PC-3 (cell line): ENCODE measurements around the gene SUGCT. TPM values are rescaled to one million over a fixed set of nuclear protein-coding genes. Genes with fewer than 3 reads are reported as not detected.

Experiments
- ATAC-seq: fragments of 200-7000 bp; cut with Tn5 transposase; 2 replicates; pipeline ENCODE4 v1.9.1; 2020; ENCODE audit warnings: mild to moderate bottlenecking, moderate library complexity
- BruUV-seq: library from RNA; stranded (reverse); fragments of 400-500 nt; replicated peaks from 2 replicates; lab custom pipeline; 2021; lab: Mats Ljungman, UMichigan
- CTCF ChIA-PET: fragments of 300-600 bp; sonication (Branson Sonifier 250); formaldehyde crosslinking; loops from one replicate; lab custom pipeline; 2022; ENCODE audit warnings: antibody characterized with exemption; lab: Charles Lee
- POLR2A ChIA-PET: fragments of 300-600 bp; sonication (Branson Sonifier 250); formaldehyde crosslinking; loops from one replicate; lab custom pipeline; 2022; ENCODE audit warnings: antibody characterized with exemption; ENCODE audit not compliant: unreplicated experiment; lab: Charles Lee
- DNase-seq: peaks from one replicate; pipeline ENCODE4 v3.0.0-alpha.2; 2015
- H2AFZ ChIP-seq: fragments of 300-600 bp; sonication (generic); 2 replicates; pipeline ENCODE4 v1.6.0; 2016; ENCODE audit warnings: antibody characterized with exemption, low read length
- H3F3A ChIP-seq: fragments of 300-600 bp; sonication (generic); one replicate; pipeline ENCODE4 v1.6.0; 2017; ENCODE audit warnings: antibody characterized with exemption, low read length, control low read depth, mild to moderate bottlenecking; ENCODE audit not compliant: unreplicated experiment
- H3K27ac ChIP-seq: fragments of 300-600 bp; sonication (generic); 2 replicates; pipeline ENCODE4 v1.5.1; 2016; ENCODE audit warnings: mild to moderate bottlenecking, low read length
- H3K27me3 ChIP-seq: fragments of 300-600 bp; sonication (generic); 2 replicates; pipeline ENCODE4 v1.6.1; 2016; ENCODE audit warnings: low read length, mixed read lengths
- H3K36me3 ChIP-seq: fragments of 300-600 bp; sonication (generic); 2 replicates; pipeline ENCODE4 v1.6.1; 2016; ENCODE audit warnings: low read depth, mixed run types, low read length, mixed read lengths
- H3K4me1 ChIP-seq: fragments of 300-600 bp; sonication (generic); 2 replicates; pipeline ENCODE4 v1.5.1; 2016; ENCODE audit warnings: low read length; ENCODE audit not compliant: insufficient read depth
- H3K4me2 ChIP-seq: fragments of 300-600 bp; sonication (generic); 2 replicates; pipeline ENCODE4 v1.6.0; 2016; ENCODE audit warnings: low read length
- H3K4me3 ChIP-seq: fragments of 300-600 bp; sonication (generic); 2 replicates; pipeline ENCODE4 v1.5.1; 2016; ENCODE audit warnings: mild to moderate bottlenecking, low read length, mixed read lengths
- H3K79me2 ChIP-seq: fragments of 300-600 bp; sonication (generic); 2 replicates; pipeline ENCODE4 v1.6.1; 2017; ENCODE audit warnings: low read length, mixed read lengths
- H3K9ac ChIP-seq: fragments of 300-600 bp; sonication (generic); 2 replicates; pipeline ENCODE4 v1.6.0; 2016; ENCODE audit warnings: mild to moderate bottlenecking, low read length
- H3K9me2 ChIP-seq: fragments of 300-600 bp; sonication (generic); replicated peaks from 2 replicates; pipeline ENCODE4 v1.6.1; 2016; ENCODE audit warnings: mixed run types, low read length, mixed read lengths
- H3K9me3 ChIP-seq: fragments of 300-600 bp; sonication (generic); 2 replicates; pipeline ENCODE4 v1.6.1; 2016; ENCODE audit warnings: low read length, mixed read lengths
- H4K20me1 ChIP-seq: fragments of 300-600 bp; sonication (generic); 2 replicates; pipeline ENCODE4 v1.6.1; 2016; ENCODE audit warnings: low read length, mixed read lengths
- CTCF ChIP-seq: fragments of 300-600 bp; sonication (generic); conservative IDR thresholded peaks from 2 replicates; pipeline ENCODE4 v1.5.1; 2017; ENCODE audit warnings: antibody characterized with exemption, low read depth, mild to moderate bottlenecking, low read length
- EZH2 ChIP-seq: fragments of 300-600 bp; sonication (generic); IDR thresholded peaks from one replicate; pipeline ENCODE4 v1.6.1; 2017; ENCODE audit warnings: antibody characterized with exemption, mild to moderate bottlenecking, low read length; ENCODE audit not compliant: unreplicated experiment
- EZH2phosphoT487 ChIP-seq: fragments of 300-600 bp; sonication (generic); IDR thresholded peaks from 2 replicates; pipeline ENCODE4 v1.6.1; 2018; ENCODE audit warnings: mild to moderate bottlenecking, antibody characterized with exemption, low read length, borderline replicate concordance
- intact Hi-C: fragments of 100-400 bp; cut with micrococcal nuclease; formaldehyde crosslinking; loops from 2 replicates; pipeline ENCODE4 v1.9.0; 2023
- total RNA-seq: library from RNA; depleted of rRNA; stranded (reverse); fragments of >200 nt; gene quantifications from 2 replicates; pipeline ENCODE4 v1.2.3, GENCODE V29; 2014

Gene SUGCT
- total RNA-seq, 1 experiment from 2014 or later = 2.9 TPM

- ATAC-seq (no peak), DNase-seq (peak; percentile 36)
- Histone ChIP-seq H3K9me2 (no peaks in the 10 kb centered on the region), H3K79me2 (no peaks in the 10 kb centered on the region), H2AFZ (no peak overlapping the region), H3K27me3 (no peaks in the 10 kb centered on the region), H3K4me3 (no peak overlapping the region), H4K20me1 (no peaks in the 10 kb centered on the region), H3K4me2 (no peak overlapping the region), H3K9ac (no peak overlapping the region), H3K9me3 (no peaks in the 10 kb centered on the region), H3K4me1 (peaks cover 21% of the 10 kb centered on the region; the same call in 1 of the 2 replicates), H3F3A (peaks cover 5% of the 10 kb centered on the region), H3K27ac (no peak overlapping the region), H3K36me3 (no peaks in the 10 kb centered on the region)
- ChIA-PET CTCF (no interaction called here), POLR2A (interaction anchor here (0.6 kb wide), 1 partner anchor 40 kb away, joined by 10 read pairs; no protein-coding TSS in a partner anchor)
- intact Hi-C loops = no loop called here
- TF ChIP-seq EZH2phosphoT487 (no peak), CTCF (no peak), EZH2 (no peak)
- BruUV-seq = no TSS peak
Observed at GRCh38 chr7:40219917-40220316, 85.1 kb downstream of the SUGCT start.

- Histone ChIP-seq H4K20me1 (no peaks in the 10 kb centered on the region), H3K36me3 (no peaks in the 10 kb centered on the region), H3K79me2 (no peaks in the 10 kb centered on the region), H3K27ac (no peak overlapping the region), H3K27me3 (no peaks in the 10 kb centered on the region), H3K4me3 (no peak overlapping the region), H3F3A (peaks cover 5% of the 10 kb centered on the region), H2AFZ (no peak overlapping the region), H3K4me1 (peaks cover 21% of the 10 kb centered on the region; the same call in 1 of the 2 replicates), H3K9me2 (no peaks in the 10 kb centered on the region), H3K4me2 (peak overlapping the region; percentile 5; the same call in 1 of the 2 replicates), H3K9ac (no peak overlapping the region), H3K9me3 (no peaks in the 10 kb centered on the region)
- intact Hi-C loops = no loop called here
- ChIA-PET CTCF (no interaction called here), POLR2A (interaction anchor here (0.6 kb wide), 1 partner anchor 40 kb away, joined by 10 read pairs; no protein-coding TSS in a partner anchor)
- DNase-seq (peak; percentile 36), ATAC-seq (peak; percentile 48)
- TF ChIP-seq EZH2phosphoT487 (no peak), CTCF (no peak), EZH2 (no peak)
- BruUV-seq = no TSS peak
Observed at GRCh38 chr7:40220421-40220911, 85.7 kb downstream of the SUGCT start.

- TF ChIP-seq CTCF (no peak), EZH2phosphoT487 (no peak), EZH2 (no peak)
- Histone ChIP-seq H3K9me3 (no peaks in the 10 kb centered on the region), H3K79me2 (no peaks in the 10 kb centered on the region), H3K9ac (no peak overlapping the region), H3K4me3 (no peak overlapping the region), H3K27ac (no peak overlapping the region), H3F3A (peaks cover 5% of the 10 kb centered on the region), H3K4me1 (peaks cover 21% of the 10 kb centered on the region; the same call in 1 of the 2 replicates), H3K9me2 (no peaks in the 10 kb centered on the region), H3K27me3 (no peaks in the 10 kb centered on the region), H4K20me1 (no peaks in the 10 kb centered on the region), H2AFZ (no peak overlapping the region), H3K36me3 (no peaks in the 10 kb centered on the region), H3K4me2 (no peak overlapping the region)
- BruUV-seq = no TSS peak
- ATAC-seq = peak; percentile 72
- ChIA-PET CTCF (no interaction called here), POLR2A (no interaction called here)
- intact Hi-C loops = no loop called here
- peak; percentile 62 for DNase-seq
Observed at GRCh38 chr7:40221836-40222235, 87.0 kb downstream of the SUGCT start.
